GM18499 (cell line): ENCODE data around the gene DOCK4.

Experiments used
- ATAC-seq: cut with Tn5 transposase; IDR thresholded peaks from one replicate; pipeline ENCODE4 v1.9.1; 2021; ENCODE audit warnings: moderate number of reproducible peaks; ENCODE audit not compliant: insufficient read depth, unreplicated experiment

DOCK4 gene

GRCh38 chr7:111845853-111846252, 360.3 kb downstream of the DOCK4 start:
- no peak for ATAC-seq

DNA sequence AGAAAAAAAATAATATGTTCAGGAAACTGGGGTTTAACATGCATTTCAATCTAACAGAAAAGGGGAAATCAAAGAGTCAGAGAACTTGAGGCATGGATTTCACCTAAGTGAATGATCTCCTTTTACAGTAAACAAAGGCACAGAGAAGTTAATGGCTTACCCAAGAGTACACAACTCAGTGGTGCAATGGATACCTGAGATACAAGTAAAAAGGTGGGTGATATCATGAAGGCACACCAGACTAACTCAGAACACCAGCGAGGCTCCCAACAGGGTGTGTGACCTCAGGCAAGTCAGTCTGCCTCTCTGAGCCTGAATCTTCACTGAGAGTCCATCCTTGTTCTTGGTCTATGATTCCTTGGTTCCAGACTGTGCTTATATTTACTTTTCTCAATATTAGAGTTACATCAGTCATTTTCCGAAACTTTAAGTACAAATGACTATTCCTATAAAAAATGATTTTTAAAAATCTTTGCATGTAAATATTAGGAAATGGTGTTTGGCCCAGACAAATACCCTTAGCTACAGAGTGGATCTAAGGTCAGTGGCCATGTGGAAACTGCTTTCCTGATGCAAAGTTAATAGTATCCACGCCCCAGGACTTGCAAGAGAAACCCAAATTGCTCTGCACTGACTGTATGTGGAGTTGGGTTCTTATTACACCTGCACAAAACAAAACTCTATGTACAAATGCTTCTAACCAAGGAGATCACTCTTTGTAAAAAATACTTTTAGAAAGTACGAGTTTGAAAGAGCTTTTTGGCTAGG, 361.1 kb downstream of the DOCK4 start:
- no peak for ATAC-seq

DNA sequence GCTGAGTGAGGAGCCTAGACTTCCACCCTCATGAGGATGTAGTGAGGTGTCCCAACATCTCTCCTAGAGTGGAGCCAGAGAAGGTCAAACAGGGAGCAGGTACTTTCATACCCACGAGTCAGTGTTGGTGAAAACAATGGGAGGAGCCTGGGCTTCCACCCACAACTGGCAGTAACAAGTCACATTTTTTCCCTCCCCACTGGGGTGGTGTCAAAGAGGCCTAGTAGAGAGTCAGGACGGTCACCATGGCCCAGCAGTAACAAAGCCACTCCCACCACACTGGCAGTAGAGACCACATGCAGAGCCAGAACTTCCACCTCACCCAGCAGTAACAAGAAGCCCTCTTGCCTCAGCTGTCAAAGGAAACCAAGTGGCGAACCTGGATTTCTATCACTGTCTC, 363.7 kb downstream of the DOCK4 start:
- no peak for ATAC-seq

DNA sequence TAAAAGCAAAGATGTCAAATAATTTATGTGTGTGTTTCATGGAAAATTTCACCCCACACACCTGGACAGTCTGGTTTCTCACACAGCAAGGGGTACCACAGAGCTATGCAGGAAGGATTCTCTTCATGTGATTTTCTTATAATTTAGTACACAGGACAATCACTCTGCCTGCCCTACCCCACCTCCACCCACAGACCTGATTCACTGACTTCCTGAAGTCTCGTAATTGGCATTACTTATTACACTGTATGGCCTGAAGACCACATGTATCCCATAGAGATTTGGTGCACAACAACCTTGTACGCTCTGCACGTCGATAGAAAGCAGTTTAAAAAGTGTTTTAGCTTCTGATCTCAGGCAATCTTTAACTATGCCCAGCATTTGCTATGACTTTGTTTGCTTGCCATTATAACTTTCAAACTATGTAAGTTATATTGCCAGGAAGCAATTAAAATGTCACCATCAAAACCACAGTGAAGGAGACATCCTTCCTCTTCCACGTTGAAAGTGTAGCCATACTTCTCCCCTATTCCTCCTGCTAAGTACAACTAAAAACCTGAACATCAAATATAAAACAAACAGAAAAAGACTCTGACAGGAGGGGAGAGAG, 364.5 kb downstream of the DOCK4 start:
- ATAC-seq = no peak

- no peak for ATAC-seq
These were observed 365.7 kb downstream of the DOCK4 start for GRCh38 chr7:111840528-111840927.

- no peak for ATAC-seq
These were observed 366.9 kb downstream of the DOCK4 start for GRCh38 chr7:111839261-111839660.

DNA sequence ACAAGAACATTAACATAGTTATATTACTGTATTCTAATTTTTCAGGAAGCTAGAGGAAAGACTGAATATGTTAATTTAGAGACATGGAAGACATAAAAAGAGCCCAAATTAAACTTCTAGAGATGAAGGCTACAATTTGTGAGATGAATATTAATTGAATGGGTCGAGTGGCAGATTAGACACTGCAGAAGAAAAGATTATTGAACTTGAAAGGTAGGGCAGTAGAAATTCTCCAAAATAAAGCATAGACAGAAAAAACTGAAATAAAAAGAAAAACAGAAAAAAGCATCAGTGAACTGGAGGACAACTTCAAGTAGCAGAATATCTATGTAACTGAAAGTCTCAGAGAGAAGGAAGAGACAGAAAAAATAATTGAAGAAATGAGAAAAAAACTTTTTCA, 369.6 kb downstream of the DOCK4 start:
- ATAC-seq = no peak

DNA sequence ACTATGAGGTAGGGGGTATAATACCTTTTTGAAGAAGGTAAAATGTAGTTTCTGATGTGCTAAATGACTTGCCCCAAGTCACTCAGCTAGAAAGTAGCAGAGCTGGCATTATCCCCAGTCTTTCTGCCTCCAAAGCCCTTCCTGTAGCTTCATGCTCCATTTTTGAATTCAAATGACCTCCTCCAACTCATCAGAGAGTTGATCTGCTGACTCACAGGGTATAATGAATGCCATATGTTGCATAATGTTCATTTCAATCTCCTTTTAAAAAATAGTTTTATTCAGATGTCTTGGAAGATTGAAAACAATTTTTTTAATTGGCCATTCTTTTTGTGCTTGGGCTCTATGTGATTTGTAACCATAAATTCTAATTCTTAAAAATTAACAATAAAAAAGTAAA, 371.1 kb downstream of the DOCK4 start:
- no peak for ATAC-seq

DNA sequence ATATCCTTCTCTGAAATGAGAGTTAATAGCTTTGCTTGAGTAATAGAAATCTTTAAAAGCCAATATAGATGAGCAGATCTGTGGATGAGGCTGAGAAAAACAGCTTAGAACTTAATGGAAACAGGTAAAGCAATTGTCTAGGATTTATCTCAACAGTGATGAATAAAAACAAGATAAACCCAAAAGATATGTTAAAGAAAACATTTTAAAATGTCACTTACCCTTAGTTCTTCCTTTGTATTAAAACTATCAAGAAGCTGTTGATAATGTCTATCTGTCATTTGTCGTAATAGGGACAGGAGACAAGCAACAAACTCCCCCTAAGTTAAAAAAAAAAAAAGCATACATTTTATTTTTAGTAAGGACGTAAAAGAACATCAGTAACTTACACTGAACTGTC, 371.8 kb downstream of the DOCK4 start:
- no peak for ATAC-seq

DNA sequence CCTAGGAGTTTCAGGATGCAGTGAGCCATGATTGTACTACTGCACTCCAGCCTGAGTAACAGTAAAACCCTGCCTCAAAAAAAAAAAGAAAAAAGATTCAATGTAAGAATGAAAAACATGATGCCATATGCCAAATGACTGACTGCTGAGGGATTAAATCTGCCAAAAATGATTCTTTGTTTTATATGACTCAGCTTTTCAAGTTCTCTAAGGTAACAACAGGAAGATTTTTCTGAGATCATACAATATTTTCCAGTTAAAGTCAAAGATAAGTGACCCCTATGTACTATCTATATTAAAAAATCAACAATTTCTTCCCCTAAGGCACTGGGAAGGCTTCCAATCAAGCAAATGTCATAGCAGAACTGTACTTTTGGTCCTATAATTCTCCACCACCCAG, 372.7 kb downstream of the DOCK4 start:
- no peak for ATAC-seq

DNA sequence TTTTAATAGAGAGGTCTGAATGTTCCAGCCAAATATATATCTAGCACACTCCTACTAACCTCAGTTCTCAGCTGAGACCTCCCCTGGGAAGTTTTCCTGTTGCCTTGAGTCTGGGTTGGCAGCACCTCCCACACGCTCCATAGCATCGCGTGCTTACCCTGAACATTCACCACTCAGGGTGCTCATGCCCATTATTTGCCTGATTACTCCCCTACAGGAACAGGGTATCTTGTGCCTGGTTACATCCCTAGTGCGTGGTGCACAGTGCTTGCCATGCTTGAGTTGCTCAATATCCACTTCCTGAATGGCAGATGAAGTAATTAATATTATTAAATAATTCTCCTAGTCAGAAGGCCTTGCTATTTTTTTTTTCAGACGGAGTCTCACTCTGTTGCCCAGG, 374.0 kb downstream of the DOCK4 start:
- ATAC-seq = no peak

DNA sequence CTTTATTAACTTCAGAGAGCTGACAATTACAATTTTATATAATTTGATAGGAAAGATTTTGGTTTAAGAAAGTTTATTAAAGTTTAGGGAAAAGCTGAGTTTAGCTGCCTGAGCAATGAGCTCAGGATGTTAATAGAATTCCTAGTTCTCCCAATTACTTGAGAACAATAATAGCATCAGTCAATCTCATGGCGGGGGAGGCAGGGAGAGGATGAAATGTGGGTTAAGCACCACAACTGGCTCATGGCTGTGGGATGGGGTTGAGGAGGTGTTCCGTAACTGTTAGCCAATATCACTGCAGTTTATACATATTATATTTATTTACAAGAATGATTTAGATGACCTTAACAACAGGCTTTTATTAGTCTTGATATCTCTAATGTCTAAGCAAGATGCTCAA, 377.0 kb downstream of the DOCK4 start:
- no peak for ATAC-seq

DNA sequence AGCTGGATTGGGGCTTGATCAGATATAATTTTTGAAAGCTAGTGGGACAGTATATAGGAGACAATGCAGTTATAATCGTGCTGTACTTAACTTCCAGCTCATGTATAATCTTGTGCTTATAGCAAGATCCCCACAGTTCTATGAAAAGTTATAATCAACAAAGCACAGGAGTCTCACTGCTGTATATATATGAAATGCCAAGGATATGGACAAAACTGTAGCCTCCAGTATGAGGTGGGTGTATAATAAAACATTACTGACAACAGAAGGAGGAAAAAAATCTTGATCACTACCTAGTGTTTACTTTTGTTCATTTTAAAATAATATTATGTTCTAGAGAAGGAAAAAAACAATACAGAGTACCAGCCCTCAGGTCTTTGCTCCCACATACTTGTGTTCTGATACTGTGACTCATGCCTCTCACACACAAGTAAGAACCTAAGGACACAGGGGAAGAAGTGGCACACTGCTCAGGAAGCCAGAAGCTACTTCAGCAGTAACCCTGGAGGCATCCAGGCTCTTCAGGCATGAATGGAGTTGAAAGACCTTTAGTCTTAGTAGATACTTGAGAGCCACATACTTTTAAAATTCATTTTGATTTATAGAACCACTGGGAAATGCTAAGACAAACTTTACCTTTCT, 378.2 kb downstream of the DOCK4 start:
- no peak for ATAC-seq

- ATAC-seq = no peak
These were observed 381.2 kb downstream of the DOCK4 start for GRCh38 chr7:111825046-111825445.

GRCh38 chr7:111823826-111824225, 382.4 kb downstream of the DOCK4 start:
- no peak for ATAC-seq

DNA sequence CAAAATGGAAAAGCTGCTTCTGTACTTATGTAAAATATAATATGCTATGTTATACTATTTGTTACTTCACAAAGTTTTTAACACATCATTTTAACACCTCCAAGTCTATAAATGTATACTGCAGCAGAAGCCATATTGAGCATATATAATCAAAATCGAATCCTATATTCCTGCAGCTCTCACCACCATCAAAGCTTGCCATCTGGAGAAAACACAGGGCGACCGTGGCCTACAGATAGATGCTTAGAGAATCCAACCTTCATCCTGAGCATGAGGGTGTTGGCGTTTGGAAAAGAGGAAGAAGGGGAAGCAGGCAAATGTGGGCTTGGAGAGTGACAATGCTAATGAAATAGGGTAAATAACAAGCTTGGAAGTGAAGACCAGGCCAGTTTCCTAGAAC, 385.2 kb downstream of the DOCK4 start:
- ATAC-seq = no peak

DNA sequence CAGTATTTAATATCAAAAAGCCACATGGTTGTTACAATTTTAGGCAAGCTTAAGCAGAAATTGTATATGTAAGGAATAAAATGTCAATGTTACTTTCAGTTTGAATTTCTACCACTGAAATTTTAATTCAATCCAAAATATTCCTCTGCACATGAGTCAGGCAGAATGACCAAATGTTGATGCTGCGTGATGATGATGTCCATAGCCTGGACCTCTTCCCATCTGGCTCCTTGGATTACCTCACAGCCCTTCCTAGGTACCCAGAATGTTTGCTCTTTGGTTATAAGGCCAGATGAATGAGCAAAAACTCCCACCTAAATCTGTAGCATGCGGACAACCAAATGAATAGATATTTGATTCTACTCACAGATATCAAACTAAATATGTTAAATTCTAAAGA, 385.6 kb downstream of the DOCK4 start:
- ATAC-seq = no peak

DNA sequence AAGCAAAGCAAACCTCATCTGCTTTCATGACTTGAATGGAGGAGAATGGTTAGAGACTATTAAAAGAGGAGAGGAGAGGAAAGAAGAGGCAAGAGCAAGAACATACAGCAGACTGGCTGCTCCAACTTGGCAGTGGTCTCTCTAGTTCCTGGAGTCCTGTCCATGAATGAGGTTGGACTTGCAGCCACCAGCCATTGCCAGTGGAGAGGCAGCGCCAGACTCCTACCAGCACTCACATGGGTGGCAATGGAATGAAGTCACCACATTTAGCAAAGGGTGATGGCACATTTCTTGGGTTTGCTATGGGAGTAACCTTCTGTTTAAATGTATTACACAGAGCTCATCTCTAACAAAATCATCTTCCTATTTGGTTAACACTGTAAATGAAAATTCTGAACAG, 386.1 kb downstream of the DOCK4 start:
- no peak for ATAC-seq

DNA sequence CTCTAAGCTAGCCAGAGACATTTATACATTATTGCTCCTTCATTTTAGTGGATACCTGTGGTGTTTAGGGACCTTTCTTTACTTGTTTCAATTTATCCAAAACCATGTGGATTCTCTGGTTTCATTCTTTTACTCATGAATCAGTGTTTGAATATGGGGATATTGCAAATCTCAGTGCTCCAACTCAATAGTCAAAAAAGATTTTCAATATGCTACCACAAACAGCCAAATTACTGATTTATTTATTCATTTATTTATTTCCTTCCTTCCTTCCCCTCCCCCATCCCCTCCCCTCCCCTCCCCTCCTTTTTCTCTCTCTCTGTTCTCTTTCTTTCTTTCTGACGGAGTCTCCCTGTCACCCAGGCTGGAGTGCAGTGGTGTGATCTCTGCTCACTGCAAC, 390.8 kb downstream of the DOCK4 start:
- ATAC-seq = no peak

GRCh38 chr7:111813306-111813705, 392.9 kb downstream of the DOCK4 start:
- no peak for ATAC-seq

- ATAC-seq = no peak
These were observed 400.0 kb downstream of the DOCK4 start for GRCh38 chr7:111806232-111806631.
